Vagina (tissue), 2 donors: ENCODE results near the gene PADI1.

Experiments used
- POLR2A ChIP-seq, 2 donors: fragments of 450-650 bp; IDR thresholded peaks; one replicate each; pipeline ENCODE4 v1.6.1; 2017; ENCODE audit warnings: antibody characterized with exemption in 2 of 2, mild to moderate bottlenecking in 2 of 2, moderate library complexity in 2 of 2
- POLR2AphosphoS5 ChIP-seq, 2 donors: sonication (generic); formaldehyde crosslinking; IDR thresholded peaks; one replicate each; pipeline ENCODE4 v1.9.0; 2017; ENCODE audit warnings: antibody characterized with exemption in 2 of 2, mild to moderate bottlenecking in 2 of 2, low read depth in 1 of 2; ENCODE audit not compliant: insufficient read depth in 1 of 2
- TF ChIP-seq, protein P1 (sequence below), 3 experiments: fragments of 450-650 bp in 2 of 3; fragments of 200-600 bp in 1 of 3; sonication (generic) in 1 of 3; IDR thresholded peaks; one replicate each; pipeline ENCODE4 v1.5.1; 2017 to 2019; ENCODE audit warnings: antibody characterized with exemption in 3 of 3, mild to moderate bottlenecking in 2 of 3, moderate library complexity in 2 of 3

GRCh38 chr1:17167041-17167785 lies 37.7 kb upstream of the PADI1 start:
- TF ChIP-seq POLR2A (IDR thresholded peaks at IDR 0.05) (no peak), POLR2AphosphoS5 (IDR thresholded peaks at IDR 0.05; ENCODE audit: insufficient read depth in 1 of 2, low read depth in 1 of 2) (no peak)
- TF ChIP-seq, protein P1, sequence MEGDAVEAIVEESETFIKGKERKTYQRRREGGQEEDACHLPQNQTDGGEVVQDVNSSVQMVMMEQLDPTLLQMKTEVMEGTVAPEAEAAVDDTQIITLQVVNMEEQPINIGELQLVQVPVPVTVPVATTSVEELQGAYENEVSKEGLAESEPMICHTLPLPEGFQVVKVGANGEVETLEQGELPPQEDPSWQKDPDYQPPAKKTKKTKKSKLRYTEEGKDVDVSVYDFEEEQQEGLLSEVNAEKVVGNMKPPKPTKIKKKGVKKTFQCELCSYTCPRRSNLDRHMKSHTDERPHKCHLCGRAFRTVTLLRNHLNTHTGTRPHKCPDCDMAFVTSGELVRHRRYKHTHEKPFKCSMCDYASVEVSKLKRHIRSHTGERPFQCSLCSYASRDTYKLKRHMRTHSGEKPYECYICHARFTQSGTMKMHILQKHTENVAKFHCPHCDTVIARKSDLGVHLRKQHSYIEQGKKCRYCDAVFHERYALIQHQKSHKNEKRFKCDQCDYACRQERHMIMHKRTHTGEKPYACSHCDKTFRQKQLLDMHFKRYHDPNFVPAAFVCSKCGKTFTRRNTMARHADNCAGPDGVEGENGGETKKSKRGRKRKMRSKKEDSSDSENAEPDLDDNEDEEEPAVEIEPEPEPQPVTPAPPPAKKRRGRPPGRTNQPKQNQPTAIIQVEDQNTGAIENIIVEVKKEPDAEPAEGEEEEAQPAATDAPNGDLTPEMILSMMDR (IDR thresholded peaks at IDR 0.05), result no peak
